Stimulated activated CD8-positive, alpha-beta memory T cell treated with anti-CD3 and anti-CD28 coated beads, Interleukin-4, amount 100 ng/mL, for 4 hours (primary cell): ENCODE measurements around the gene EFCAB5.
"Not testable (repeated sequence)": the region's sequence is repeated elsewhere in the genome, so short reads cannot be mapped to it uniquely, and the experiment has no call there.

Experiments used
- DNase-seq, 2 donors: peaks; one replicate each; pipeline ENCODE4 v3.0.0-alpha.2; 2020; ENCODE audit warnings: low read depth in 2 of 2, low spot score in 1 of 2

Gene EFCAB5

DNA sequence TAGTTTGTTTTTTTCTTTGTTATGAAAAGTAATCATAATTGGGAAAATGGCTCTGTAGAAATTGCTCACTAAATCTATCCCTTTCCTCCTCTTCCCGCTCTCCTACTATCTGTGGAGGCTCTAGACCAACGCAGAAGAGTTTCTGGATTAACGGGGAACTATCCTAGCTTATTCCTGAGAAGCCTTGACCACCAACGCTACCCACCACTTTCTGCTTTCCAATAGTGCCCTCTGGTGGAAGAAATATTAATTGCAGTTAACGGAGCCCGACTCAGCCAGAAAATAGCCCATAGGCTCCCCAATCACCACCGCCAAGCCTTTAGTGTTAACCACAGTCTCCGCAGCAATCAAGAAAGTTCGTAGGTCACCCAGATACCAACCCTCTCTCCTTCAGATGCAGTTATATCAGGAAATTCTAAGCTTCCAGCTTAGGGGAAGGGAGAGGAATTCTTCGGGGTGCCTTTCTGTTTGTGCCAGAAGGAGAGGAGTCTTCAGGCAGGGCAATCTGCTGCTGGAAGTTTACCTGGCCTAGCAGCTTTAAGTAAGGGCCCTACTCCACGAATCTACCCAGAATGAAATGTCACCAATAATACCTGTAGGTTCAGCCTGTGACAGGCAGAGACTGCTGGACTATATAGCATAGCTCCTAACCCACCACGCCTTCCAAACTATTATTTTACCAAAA, 152.2 kb downstream of the EFCAB5 start:
- DNase-seq, result peak in 1 of 2 donors; percentile 18

DNA sequence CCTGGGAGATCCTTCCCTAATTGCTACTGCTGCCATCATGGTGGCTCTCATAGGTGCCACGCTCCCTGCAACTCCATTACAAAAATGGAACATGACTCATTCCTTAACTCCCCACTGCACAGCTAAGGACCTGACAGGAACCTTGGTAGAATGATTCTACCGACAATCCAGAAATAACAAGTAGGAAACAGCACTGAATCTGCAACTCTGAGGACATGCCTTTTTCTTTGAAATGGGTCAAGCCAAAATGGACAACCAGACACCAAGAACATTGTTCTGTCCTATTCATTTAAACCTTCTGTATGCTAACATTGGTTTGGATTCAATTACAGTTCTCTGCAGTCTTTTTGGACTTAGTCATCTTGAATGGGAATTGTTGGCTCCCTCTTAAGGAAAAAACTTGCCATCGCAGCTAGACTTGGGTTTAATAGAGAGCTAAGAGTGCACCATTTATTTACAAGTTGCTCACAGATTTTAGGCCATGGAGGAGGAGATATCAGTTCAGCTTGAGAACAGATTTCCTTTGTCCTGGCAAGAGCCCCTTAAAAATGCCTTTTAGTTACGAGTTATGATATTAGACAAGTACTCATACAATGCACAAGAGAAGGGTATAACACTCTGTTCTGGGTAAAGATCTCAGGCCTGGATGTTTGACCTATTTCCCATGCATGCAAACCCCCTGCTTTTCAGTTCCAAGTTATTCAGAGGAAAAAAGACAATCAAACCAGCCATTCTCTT, 154.2 kb downstream of the EFCAB5 start:
- DNase-seq, result no peak

DNA sequence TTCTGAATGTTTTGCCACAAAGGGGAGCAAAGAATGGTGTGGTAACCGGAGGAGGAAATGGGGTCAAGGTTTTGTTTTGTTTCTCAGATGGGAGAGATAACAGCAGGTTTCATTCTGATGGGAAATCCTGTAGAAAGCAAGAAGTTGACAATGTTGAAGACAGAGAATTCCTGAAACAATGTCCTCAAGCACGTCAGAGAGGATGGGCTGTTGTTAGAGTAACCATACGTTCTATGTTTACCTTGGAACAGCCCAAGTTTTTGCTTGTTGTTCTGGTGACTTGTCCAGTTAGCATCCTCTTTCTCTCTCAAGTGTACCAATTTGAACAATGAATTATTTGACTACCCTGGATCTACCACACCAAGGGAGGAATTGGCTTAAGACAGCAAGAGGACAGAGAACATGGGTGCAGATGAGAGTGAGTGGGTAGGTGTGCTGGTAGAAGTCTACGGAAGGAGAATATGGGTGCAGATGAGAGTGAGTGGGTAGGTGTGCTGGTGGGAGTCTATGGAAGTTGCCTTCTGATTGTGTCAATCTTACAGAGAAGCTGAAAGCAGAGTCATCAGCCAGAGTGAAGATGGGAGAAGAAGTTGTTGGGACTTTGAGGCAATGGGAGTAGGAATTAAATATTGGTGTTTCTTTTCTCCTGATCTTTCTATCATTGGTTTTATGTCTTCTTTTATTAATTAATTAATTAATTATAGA, 160.4 kb downstream of the EFCAB5 start:
- no peak for DNase-seq

DNA sequence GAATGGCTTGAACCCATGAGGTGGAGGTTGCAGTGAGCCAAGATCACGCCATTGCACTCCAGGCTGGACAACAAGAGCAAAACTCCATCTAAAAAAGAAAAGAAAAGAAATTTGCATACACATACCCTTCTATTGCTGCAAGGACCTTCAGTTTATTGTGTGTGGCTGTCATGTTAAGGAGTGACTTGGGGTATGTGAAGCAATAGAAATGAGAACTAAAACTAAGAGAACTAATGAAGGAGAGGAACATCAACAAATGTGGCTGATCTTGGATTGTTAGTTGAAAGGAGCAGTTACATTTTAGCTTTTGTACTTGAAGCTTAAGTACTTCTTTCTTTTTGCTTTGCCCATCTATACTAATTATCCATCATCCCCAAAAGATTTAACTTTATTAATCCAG, 162.5 kb downstream of the EFCAB5 start:
- no peak for DNase-seq

GRCh38 chr17:30104575-30105339, 163.3 kb downstream of the EFCAB5 start:
- peak; percentile 50 to 56 for DNase-seq

DNA sequence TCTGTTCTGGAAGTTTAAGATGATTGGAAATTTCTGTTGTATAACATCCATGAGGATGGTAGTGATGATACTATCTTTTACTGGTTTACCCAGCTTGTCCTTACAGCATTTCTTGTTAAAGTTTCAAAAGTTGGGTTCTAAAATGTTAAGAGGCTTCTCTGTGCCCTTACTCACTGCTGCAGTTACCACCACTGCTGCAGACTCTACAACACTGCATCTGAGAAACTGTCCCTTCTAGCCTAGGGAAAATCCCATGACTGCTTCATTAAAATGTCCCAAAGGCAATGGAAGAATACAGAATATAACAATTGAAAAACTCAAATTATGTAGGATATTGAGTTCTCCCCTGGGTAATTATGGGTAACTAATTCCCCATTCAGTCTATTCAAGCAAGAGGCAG, 171.4 kb downstream of the EFCAB5 start:
- DNase-seq, result no peak

- no peak for DNase-seq
Observed at GRCh38 chr17:30113213-30113612, 171.8 kb downstream of the EFCAB5 start.

GRCh38 chr17:30116345-30116660, 174.9 kb downstream of the EFCAB5 start:
- no peak for DNase-seq

GRCh38 chr17:30116661-30117551, 175.5 kb downstream of the EFCAB5 start, which contains the start of gene NSRP1:
TSS of gene NSRP1 (plus strand) at chr17:30116816. CDS start at chr17:30116844, 28 bp downstream.
- DNase-seq, result peak; percentile 87 to 89

- no peak for DNase-seq
Observed at GRCh38 chr17:30117675-30118081, 176.2 kb downstream of the EFCAB5 start.

DNA sequence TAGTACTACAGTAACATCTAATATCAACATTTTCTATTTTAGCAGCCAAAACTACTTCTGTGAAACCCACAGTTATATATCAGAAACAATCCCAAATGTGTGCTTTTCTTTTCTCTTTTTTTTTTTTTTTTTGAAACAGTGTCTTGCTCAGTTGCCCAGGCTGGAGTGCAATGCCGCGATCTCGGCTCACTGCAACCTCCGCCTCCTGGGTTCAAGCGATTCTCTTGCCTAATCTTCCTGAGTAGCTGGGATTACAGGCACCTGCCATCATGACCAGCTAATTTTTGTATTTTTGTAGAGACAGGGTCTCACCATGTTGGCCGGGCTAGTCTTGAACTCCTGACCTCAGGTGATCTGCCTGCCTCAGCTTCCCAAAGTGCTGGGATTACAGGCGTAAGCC, 177.2 kb downstream of the EFCAB5 start:
- DNase-seq, result not testable (repeated sequence)

DNA sequence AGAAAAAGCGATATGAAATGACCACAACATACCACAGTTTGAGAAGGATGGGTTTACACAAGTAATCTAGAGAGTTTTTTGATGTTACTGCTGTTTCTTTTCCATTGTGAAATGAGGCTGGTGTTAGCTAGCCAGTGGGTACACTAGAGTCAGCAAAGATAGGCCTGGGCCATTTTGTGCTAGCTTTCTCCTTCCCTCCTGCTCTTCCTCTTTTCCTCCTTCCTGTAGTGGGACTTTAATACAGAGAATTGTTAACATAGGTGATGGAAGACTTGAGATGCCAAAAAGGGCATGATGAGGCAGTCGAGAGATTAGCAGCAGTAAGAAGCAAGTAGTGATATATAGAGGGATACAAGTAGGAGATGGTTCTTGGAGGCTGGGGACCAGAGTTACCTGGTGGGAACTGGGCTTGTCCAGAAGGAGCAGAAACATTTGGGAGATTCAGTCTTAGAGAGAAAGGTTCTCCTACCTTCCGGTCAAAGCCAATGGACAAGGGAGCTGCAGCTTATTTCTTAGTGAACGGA, 182.9 kb downstream of the EFCAB5 start:
- no peak for DNase-seq

DNA sequence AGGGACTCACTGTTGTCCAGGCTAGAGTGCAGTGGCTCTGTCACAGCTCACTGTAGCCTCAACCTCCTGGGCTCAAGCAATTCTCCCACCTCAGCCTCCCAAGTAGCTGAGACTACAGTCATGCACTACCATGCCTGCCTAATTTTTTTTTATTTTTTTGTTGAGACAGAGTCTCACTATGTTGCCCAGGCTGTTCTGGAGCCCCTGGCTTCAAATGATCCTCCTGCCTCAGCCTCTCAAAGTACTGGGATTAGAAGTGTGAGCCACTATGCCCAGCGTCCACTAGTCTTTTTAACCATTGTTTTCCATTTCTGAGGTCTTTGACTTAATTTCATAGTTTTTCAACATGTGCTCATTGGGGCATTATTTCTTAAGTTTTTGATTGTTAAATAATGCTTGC, 188.7 kb downstream of the EFCAB5 start:
- DNase-seq, result no peak

DNA sequence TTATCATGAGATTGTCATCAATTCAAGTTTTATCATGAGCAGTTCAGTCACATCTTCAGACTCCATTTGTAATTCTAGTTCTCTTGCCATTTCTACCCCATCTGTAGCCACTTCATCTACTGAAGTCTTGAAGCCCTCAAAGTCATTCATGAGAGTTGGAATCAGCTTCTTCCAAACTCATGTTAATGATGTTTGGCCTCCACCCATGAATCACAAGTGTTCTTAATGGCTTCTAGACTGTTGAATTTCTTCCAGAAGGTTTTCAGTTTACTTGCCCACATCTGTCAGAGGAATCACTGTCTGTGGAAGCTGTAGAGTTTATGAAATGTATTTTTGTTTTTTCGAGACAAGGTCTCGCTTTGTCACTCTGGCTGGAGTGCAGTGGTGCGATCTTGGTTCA, 191.2 kb downstream of the EFCAB5 start:
- no peak for DNase-seq

DNA sequence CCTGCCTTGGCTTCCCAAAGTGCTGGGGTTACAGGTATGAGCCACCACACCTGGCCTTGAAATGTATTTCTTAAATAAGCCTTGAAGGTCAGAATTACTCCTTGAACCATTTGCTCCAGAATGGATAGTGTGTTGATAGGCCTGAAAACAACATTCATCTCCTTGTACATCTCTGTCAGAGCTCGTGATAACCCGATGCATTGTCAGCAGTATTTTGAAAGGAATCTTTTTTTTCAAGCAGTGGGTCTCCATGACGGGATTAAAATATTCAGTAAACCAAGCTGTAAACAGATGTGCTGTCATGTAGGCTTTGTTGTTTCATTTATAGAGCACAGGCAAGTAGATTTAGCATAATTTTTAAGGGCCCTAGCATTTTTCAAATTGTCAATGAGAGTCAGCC, 191.8 kb downstream of the EFCAB5 start:
- no peak for DNase-seq

DNA sequence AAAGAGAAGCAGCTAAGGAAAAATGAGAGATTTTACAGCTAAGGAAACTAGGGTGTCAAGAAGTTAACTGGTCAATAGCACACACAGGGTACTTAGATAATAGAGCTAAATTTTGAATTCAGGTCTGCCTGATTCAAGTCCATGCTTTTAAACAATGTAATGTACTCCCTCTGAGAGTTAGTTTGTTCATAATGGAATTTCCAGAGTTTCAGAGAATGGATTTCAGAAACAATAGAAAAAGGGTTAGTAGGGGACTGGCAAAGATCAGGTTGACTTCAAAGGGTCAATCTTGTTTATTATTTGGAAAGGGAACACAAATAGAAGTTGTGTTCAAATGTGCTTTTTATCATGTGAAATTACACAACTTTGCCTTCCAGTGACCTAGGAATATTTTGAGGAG, 193.1 kb downstream of the EFCAB5 start:
- no peak for DNase-seq

DNA sequence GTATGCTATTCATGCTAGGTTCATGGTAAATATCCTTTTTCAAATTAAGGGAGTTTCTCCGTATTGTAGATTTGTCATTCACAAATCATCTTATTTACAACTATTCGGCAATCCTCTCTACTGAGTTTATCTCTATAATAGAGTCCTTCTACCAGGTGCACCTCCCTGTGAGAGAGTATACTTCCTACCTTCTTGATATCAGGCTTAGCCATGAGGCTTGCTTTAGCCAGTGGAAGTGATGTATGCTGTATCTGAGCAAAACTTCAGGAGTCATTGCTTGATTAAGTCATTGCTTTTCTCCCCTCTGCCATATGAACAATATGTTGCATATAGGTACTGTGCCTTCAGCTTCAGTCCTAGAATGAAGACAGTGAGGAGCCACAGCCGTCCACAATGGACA, 195.7 kb downstream of the EFCAB5 start:
- DNase-seq, result no peak

GRCh38 chr17:30147860-30148259, 206.4 kb downstream of the EFCAB5 start:
- not testable (repeated sequence) for DNase-seq

DNA sequence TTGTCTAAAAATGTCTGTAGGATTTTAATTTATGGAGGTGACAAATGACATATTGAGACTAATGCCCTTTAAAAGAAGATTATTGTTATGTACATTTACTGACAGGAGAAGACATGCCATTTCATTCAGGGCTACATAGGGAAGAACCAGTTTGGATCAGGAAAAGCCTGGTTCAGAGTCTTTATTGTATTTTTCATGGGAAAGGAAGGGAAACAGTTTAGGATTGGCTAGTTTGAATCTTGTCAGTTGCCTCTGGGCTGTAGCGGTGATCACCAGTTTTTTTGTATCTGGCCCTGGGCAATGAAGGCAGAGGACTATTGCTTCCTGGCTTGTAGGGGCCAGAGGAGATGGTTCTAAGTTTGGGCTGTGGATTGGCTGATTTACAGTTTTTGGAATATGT, 206.9 kb downstream of the EFCAB5 start:
- no peak for DNase-seq

GRCh38 chr17:30151471-30151870, 210.0 kb downstream of the EFCAB5 start:
- no peak for DNase-seq
